ENCODE results near the gene SIRT2.

SIRT2 gene

DNA sequence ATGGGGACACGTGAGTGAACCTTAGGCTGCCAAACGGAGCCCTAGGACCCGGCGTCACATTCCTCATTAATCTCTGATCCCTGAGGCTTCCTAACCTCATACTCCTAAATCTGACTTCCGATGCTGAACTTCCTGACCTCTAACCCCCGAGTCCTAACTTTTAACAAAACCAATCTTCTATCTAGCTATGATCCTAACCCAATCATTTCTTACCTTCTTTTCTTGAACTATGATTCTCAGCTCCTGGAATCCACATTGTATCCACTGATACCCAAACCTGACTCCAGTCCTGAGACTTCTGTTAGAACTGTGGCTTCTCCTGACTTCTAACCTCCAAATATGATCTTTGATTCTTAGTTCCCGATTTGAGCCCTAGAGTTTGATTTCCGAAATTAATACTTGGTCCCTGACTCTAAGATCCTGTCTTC lies 798 bp upstream of the SIRT2 start (continued):
- peak; percentile 100 for TF ChIP-seq ZBTB48 (tag by site-specific recombination; IDR thresholded peaks at IDR 0.05)
- TF ChIP-seq GLI2 (tag by site-specific recombination; IDR thresholded peaks at IDR 0.05; ENCODE audit: borderline replicate concordance, low read depth) = no peak
- TF ChIP-seq, protein P1, sequence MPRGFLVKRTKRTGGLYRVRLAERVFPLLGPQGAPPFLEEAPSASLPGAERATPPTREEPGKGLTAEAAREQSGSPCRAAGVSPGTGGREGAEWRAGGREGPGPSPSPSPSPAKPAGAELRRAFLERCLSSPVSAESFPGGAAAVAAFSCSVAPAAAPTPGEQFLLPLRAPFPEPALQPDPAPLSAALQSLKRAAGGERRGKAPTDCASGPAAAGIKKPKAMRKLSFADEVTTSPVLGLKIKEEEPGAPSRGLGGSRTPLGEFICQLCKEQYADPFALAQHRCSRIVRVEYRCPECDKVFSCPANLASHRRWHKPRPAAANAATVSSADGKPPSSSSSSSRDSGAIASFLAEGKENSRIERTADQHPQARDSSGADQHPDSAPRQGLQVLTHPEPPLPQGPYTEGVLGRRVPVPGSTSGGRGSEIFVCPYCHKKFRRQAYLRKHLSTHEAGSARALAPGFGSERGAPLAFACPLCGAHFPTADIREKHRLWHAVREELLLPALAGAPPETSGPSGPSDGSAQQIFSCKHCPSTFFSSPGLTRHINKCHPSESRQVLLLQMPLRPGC (tag by site-specific recombination; IDR thresholded peaks at IDR 0.05) = 0 out of 2 replicates have a peak, but pooled peaks have one; percentile 1
- TF ChIP-seq ZNF837 (tag by site-specific recombination; IDR thresholded peaks at IDR 0.05) = no peak
- no peak for TF ChIP-seq ZNF48 (tag by site-specific recombination; IDR thresholded peaks at IDR 0.05)
- no peak for TF ChIP-seq ZNF311 (tag by site-specific recombination; IDR thresholded peaks at IDR 0.05; ENCODE audit: borderline replicate concordance)
- TF ChIP-seq, protein P2, sequence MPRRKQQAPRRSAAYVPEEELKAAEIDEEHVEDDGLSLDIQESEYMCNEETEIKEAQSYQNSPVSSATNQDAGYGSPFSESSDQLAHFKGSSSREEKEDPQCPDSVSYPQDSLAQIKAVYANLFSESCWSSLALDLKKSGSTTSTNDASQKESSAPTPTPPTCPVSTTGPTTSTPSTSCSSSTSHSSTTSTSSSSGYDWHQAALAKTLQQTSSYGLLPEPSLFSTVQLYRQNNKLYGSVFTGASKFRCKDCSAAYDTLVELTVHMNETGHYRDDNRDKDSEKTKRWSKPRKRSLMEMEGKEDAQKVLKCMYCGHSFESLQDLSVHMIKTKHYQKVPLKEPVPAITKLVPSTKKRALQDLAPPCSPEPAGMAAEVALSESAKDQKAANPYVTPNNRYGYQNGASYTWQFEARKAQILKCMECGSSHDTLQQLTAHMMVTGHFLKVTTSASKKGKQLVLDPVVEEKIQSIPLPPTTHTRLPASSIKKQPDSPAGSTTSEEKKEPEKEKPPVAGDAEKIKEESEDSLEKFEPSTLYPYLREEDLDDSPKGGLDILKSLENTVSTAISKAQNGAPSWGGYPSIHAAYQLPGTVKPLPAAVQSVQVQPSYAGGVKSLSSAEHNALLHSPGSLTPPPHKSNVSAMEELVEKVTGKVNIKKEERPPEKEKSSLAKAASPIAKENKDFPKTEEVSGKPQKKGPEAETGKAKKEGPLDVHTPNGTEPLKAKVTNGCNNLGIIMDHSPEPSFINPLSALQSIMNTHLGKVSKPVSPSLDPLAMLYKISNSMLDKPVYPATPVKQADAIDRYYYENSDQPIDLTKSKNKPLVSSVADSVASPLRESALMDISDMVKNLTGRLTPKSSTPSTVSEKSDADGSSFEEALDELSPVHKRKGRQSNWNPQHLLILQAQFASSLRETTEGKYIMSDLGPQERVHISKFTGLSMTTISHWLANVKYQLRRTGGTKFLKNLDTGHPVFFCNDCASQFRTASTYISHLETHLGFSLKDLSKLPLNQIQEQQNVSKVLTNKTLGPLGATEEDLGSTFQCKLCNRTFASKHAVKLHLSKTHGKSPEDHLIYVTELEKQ (tag by site-specific recombination; IDR thresholded peaks at IDR 0.05; ENCODE audit: borderline replicate concordance) = no peak
- TF ChIP-seq ZNF433 (tag by site-specific recombination; IDR thresholded peaks at IDR 0.05; ENCODE audit: low read depth) = no peak
- TF ChIP-seq ZNF140 (tag by site-specific recombination; IDR thresholded peaks at IDR 0.05) = no peak
- no peak for TF ChIP-seq ZNF555 (tag by site-specific recombination; conservative IDR thresholded peaks at IDR 0.05)
- TF ChIP-seq, protein P3, sequence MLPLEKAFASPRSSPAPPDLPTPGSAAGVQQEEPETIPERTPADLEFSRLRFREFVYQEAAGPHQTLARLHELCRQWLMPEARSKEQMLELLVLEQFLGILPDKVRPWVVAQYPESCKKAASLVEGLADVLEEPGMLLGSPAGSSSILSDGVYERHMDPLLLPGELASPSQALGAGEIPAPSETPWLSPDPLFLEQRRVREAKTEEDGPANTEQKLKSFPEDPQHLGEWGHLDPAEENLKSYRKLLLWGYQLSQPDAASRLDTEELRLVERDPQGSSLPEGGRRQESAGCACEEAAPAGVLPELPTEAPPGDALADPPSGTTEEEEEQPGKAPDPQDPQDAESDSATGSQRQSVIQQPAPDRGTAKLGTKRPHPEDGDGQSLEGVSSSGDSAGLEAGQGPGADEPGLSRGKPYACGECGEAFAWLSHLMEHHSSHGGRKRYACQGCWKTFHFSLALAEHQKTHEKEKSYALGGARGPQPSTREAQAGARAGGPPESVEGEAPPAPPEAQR (tag by site-specific recombination; IDR thresholded peaks at IDR 0.05) = no peak
- TF ChIP-seq, protein P4, sequence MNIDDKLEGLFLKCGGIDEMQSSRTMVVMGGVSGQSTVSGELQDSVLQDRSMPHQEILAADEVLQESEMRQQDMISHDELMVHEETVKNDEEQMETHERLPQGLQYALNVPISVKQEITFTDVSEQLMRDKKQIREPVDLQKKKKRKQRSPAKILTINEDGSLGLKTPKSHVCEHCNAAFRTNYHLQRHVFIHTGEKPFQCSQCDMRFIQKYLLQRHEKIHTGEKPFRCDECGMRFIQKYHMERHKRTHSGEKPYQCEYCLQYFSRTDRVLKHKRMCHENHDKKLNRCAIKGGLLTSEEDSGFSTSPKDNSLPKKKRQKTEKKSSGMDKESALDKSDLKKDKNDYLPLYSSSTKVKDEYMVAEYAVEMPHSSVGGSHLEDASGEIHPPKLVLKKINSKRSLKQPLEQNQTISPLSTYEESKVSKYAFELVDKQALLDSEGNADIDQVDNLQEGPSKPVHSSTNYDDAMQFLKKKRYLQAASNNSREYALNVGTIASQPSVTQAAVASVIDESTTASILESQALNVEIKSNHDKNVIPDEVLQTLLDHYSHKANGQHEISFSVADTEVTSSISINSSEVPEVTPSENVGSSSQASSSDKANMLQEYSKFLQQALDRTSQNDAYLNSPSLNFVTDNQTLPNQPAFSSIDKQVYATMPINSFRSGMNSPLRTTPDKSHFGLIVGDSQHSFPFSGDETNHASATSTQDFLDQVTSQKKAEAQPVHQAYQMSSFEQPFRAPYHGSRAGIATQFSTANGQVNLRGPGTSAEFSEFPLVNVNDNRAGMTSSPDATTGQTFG (tag by site-specific recombination; IDR thresholded peaks at IDR 0.05; ENCODE audit: borderline replicate concordance) = no peak
- TF ChIP-seq ZBTB8A (tag by site-specific recombination; IDR thresholded peaks at IDR 0.05) = no peak
- TF ChIP-seq, protein P5, sequence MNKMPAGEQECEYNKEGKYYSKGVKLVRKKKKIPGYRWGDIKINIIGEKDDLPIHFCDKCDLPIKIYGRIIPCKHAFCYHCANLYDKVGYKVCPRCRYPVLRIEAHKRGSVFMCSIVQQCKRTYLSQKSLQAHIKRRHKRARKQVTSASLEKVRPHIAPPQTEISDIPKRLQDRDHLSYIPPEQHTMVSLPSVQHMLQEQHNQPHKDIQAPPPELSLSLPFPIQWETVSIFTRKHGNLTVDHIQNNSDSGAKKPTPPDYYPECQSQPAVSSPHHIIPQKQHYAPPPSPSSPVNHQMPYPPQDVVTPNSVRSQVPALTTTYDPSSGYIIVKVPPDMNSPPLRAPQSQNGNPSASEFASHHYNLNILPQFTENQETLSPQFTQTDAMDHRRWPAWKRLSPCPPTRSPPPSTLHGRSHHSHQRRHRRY (tag by site-specific recombination; IDR thresholded peaks at IDR 0.05) = no peak
- TF ChIP-seq ZNF221 (tag by site-specific recombination; IDR thresholded peaks at IDR 0.05; ENCODE audit: borderline replicate concordance) = no peak
- no peak for TF ChIP-seq REPIN1 (tag by site-specific recombination; IDR thresholded peaks at IDR 0.05; ENCODE audit: low read depth)
- TF ChIP-seq ZNF239 (tag by site-specific recombination; IDR thresholded peaks at IDR 0.05) = no peak
- TF ChIP-seq ZFP41 (tag by site-specific recombination; IDR thresholded peaks at IDR 0.05; ENCODE audit: borderline replicate concordance) = no peak
- no peak for TF ChIP-seq ZNF629 (tag by site-specific recombination; IDR thresholded peaks at IDR 0.05)
- TF ChIP-seq ZFP69B (tag by site-specific recombination; IDR thresholded peaks at IDR 0.05) = 0 out of 2 replicates have a peak, but pooled peaks have one; percentile 48
- TF ChIP-seq SALL2 (tag by site-specific recombination; IDR thresholded peaks at IDR 0.05; ENCODE audit: borderline replicate concordance) = no peak
